IMR-90 (cell line): Measurements from ENCODE around the gene ZNF433. TPM values are rescaled to one million over a fixed set of nuclear protein-coding genes. Genes with fewer than 3 reads are reported as not detected.

ENCODE experiments used
- ATAC-seq: fragments of 200-7000 bp; cut with Tn5 transposase; 2 replicates; pipeline ENCODE4 v1.9.1; 2020; ENCODE audit warnings: low read depth, mild to moderate bottlenecking, moderate library complexity
- BruUV-seq: library from RNA; stranded (reverse); fragments of 400-500 nt; replicated peaks from 2 replicates; lab custom pipeline; 2021; lab: Mats Ljungman, UMichigan
- CTCF ChIA-PET: fragments of 300-600 bp; formaldehyde crosslinking; extraction: SDS; loops from one replicate; lab custom pipeline; 2021; ENCODE audit warnings: antibody characterized with exemption; lab: Yijun Ruan, JAX
- POLR2A ChIA-PET: fragments of 300-600 bp; sonication (Branson Sonifier 250); formaldehyde crosslinking; loops from one replicate; lab custom pipeline; 2022; ENCODE audit warnings: antibody characterized with exemption; ENCODE audit not compliant: unreplicated experiment; lab: Charles Lee
- DNase-seq: peaks from one replicate; pipeline ENCODE4 v3.0.0; 2013
- H2AFZ ChIP-seq: replicated peaks from 2 replicates; pipeline ENCODE3; 2013; ENCODE audit warnings: low read length, mild to moderate bottlenecking; ENCODE audit not compliant: poor library complexity
- H2AK5ac ChIP-seq: 2 replicates; pipeline ENCODE4 v1.6.1; 2013; ENCODE audit warnings: low read depth, low read length, inconsistent platforms
- H2AK9ac ChIP-seq: replicated peaks from 2 replicates; pipeline ENCODE3; 2013; ENCODE audit warnings: mild to moderate bottlenecking, low read depth, low read length, moderate library complexity; ENCODE audit not compliant: poor library complexity
- H2BK120ac ChIP-seq: 2 replicates; pipeline ENCODE4 v1.6.1; 2013; ENCODE audit warnings: low read depth, low read length, inconsistent platforms
- H2BK15ac ChIP-seq: 3 replicates; pipeline ENCODE4 v1.6.1; 2013; ENCODE audit warnings: low read depth, low read length, inconsistent platforms
- H2BK20ac ChIP-seq: 2 replicates; pipeline ENCODE4 v1.6.1; 2013; ENCODE audit warnings: low read depth, mild to moderate bottlenecking, inconsistent platforms, low read length, moderate library complexity
- H2BK5ac ChIP-seq: 2 replicates; pipeline ENCODE4 v1.6.1; 2013; ENCODE audit warnings: mild to moderate bottlenecking, low read depth, low read length, inconsistent platforms; ENCODE audit not compliant: poor library complexity, severe bottlenecking
- H3K14ac ChIP-seq: replicated peaks from 2 replicates; pipeline ENCODE4 v1.6.1; 2013; ENCODE audit warnings: low read depth, low read length, inconsistent platforms
- H3K18ac ChIP-seq: 2 replicates; pipeline ENCODE4 v1.6.1; 2013; ENCODE audit warnings: low read depth, low read length, control low read depth
- H3K23ac ChIP-seq: 2 replicates; pipeline ENCODE4 v1.6.1; 2013; ENCODE audit warnings: low read depth, low read length, inconsistent platforms
- H3K27ac ChIP-seq: 2 replicates; pipeline ENCODE4 v1.5.1; 2013; ENCODE audit warnings: mild to moderate bottlenecking, control low read depth, low read length; ENCODE audit not compliant: insufficient read depth
- H3K27me3 ChIP-seq: 2 replicates; pipeline ENCODE4 v1.6.1; 2013; ENCODE audit warnings: low read length; ENCODE audit not compliant: control insufficient read depth, insufficient read depth
- H3K36me3 ChIP-seq: 2 replicates; pipeline ENCODE4 v1.6.1; 2013; ENCODE audit warnings: low read length, mixed read lengths; ENCODE audit not compliant: control insufficient read depth, insufficient read depth
- H3K4ac ChIP-seq: 2 replicates; pipeline ENCODE4 v1.6.1; 2013; ENCODE audit warnings: low read depth, low read length, inconsistent platforms
- H3K4me1 ChIP-seq: 2 replicates; pipeline ENCODE4 v1.6.1; 2013; ENCODE audit warnings: low read length, mixed read lengths; ENCODE audit not compliant: control insufficient read depth, insufficient read depth
- H3K4me2 ChIP-seq: 2 replicates; pipeline ENCODE4 v1.6.1; 2013; ENCODE audit warnings: low read depth, mild to moderate bottlenecking, control low read depth, low read length, moderate library complexity
- H3K4me3 ChIP-seq: 2 replicates; pipeline ENCODE4 v1.5.1; 2013; ENCODE audit warnings: low read depth, mild to moderate bottlenecking, control low read depth, low read length, moderate library complexity; ENCODE audit not compliant: insufficient read depth
- H3K56ac ChIP-seq: 2 replicates; pipeline ENCODE4 v1.6.1; 2013; ENCODE audit warnings: low read length, inconsistent platforms; ENCODE audit not compliant: insufficient read depth; ENCODE audit errors: extremely low read depth
- H3K79me1 ChIP-seq, 2 experiments: 2 replicates each; pipeline ENCODE4 v1.6.1; 2013; ENCODE audit warnings: low read length in 2 of 2, inconsistent platforms in 1 of 2, low read depth in 1 of 2
- H3K9ac ChIP-seq: 2 replicates; pipeline ENCODE4 v1.6.1; 2013; ENCODE audit warnings: low read depth, low read length, control low read depth
- H3K9me1 ChIP-seq: 2 replicates; pipeline ENCODE4 v1.6.1; 2013; ENCODE audit warnings: low read length, inconsistent platforms; ENCODE audit not compliant: insufficient read depth
- H3K9me3 ChIP-seq: 2 replicates; pipeline ENCODE4 v1.6.1; 2013; ENCODE audit warnings: low read length; ENCODE audit not compliant: control insufficient read depth, insufficient read depth
- H4K20me1 ChIP-seq: 2 replicates; pipeline ENCODE4 v1.6.1; 2013; ENCODE audit warnings: low read length, inconsistent platforms; ENCODE audit not compliant: insufficient read depth
- H4K5ac ChIP-seq: 2 replicates; pipeline ENCODE4 v1.6.1; 2013; ENCODE audit warnings: mild to moderate bottlenecking, low read depth, low read length, control low read depth
- H4K8ac ChIP-seq, 2 experiments: 2 replicates each; pipeline ENCODE4 v1.6.1; 2013; ENCODE audit warnings: low read depth in 2 of 2, low read length in 2 of 2, control low read depth in 1 of 2, inconsistent platforms in 1 of 2
- H4K91ac ChIP-seq: 2 replicates; pipeline ENCODE4 v1.6.1; 2013; ENCODE audit warnings: low read depth, low read length, inconsistent platforms; ENCODE audit not compliant: insufficient read depth
- CHD1 ChIP-seq: IDR thresholded peaks from 2 replicates; pipeline ENCODE4 v1.6.1; 2012; ENCODE audit warnings: low read depth, low read length, improper control_type of control experiment
- MAFK ChIP-seq: IDR thresholded peaks from 2 replicates; pipeline ENCODE4 v1.6.1; 2012; ENCODE audit warnings: low read depth, low read length, improper control_type of control experiment
- MXI1 ChIP-seq: IDR thresholded peaks from 2 replicates; pipeline ENCODE4 v1.6.1; 2012; ENCODE audit warnings: low read depth, mild to moderate bottlenecking, low read length, moderate library complexity, borderline replicate concordance
- NFE2L2 ChIP-seq: fragments of 150-350 bp; IDR thresholded peaks from 2 replicates; pipeline ENCODE4 v1.6.1; 2016; ENCODE audit warnings: low read depth, mild to moderate bottlenecking, low read length
- POLR2A ChIP-seq: IDR thresholded peaks from 2 replicates; pipeline ENCODE4 v1.6.1; 2012; ENCODE audit warnings: mild to moderate bottlenecking, low read depth, low read length
- RAD21 ChIP-seq: IDR thresholded peaks from 2 replicates; pipeline ENCODE4 v1.6.1; 2012; ENCODE audit warnings: low read length, improper control_type of control experiment
- RFX5 ChIP-seq: IDR thresholded peaks from 2 replicates; pipeline ENCODE4 v1.8.0; 2012; ENCODE audit warnings: low read depth, mild to moderate bottlenecking, low read length, moderate library complexity
- SMC3 ChIP-seq: fragments of 150-350 bp; IDR thresholded peaks from 2 replicates; pipeline ENCODE4 v1.6.1; 2016; ENCODE audit warnings: low read depth, mild to moderate bottlenecking, antibody characterized with exemption, low read length, moderate library complexity
- USF2 ChIP-seq: fragments of 150-350 bp; IDR thresholded peaks from 2 replicates; pipeline ENCODE4 v1.6.1; 2017; ENCODE audit warnings: mild to moderate bottlenecking, antibody characterized with exemption, low read length, low read depth
- WGBS, 2 experiments: methylation state at CpG; one replicate each; pipeline versions ENCODE4 v1.1.5 to v1.1.7; 2013; ENCODE audit warnings: missing lambda C conversion rate in 2 of 2; ENCODE audit not compliant: insufficient read length in 1 of 2; ENCODE audit errors: extremely low coverage in 2 of 2; 5-methylcytosine and 5-hydroxymethylcytosine counted together
- dilution Hi-C: fragments of 300-500 bp; cut with HindIII; formaldehyde crosslinking; loops from one replicate; pipeline ENCODE4 v1.14.3; 2018; ENCODE audit warnings: low sequenced_read_pairs; ENCODE audit not compliant: unreplicated experiment
- in situ Hi-C: fragments of 300-500 bp; cut with MboI; formaldehyde crosslinking; loops from 3 replicates; pipeline ENCODE4 v1.14.3; 2019; ENCODE audit warnings: low sequenced_read_pairs, inconsistent platforms, mixed read lengths
- intact Hi-C: fragments of 100-400 bp; cut with micrococcal nuclease; formaldehyde crosslinking; loops from 2 replicates; pipeline ENCODE4 v1.10.0; 2022
- polyA plus RNA-seq, 3 experiments: library from polyadenylated mRNA; depleted of rRNA; stranded (reverse); fragments of >200 nt; gene quantifications; 2 replicates each; pipeline ENCODE4 v1.2.3, GENCODE V29; 2012; ENCODE audit warnings: low replicate concordance in 1 of 3
- total RNA-seq: library from RNA; depleted of rRNA; stranded (reverse); fragments of >200 nt; gene quantifications from 2 replicates; pipeline ENCODE4 v1.2.3, GENCODE V29; 2012

ZNF433 gene
- total and polyA plus RNA-seq, 2 of the 4 experiments (the other 2 are of a cell fraction): 3.5 to 11.1 TPM

GRCh38 chr19:12052497-12053169 lies 17.2 kb upstream of the ZNF433 start, which contains the start of gene ZNF878:
ZNF878 (minus strand) TSS chr19:12052961; CDS start chr19:12052801, 160 bp downstream.
- peak within 1 kb of the TSS; percentile 85 for H2AK9ac ChIP-seq
- no peaks in the 10 kb centered on the region for H3K36me3 ChIP-seq
- DNase-seq (peak; percentile 85), ATAC-seq (peak; percentile 100)
- H2AFZ ChIP-seq: peak within 1 kb of the TSS; percentile 96
- peak within 1 kb of the TSS; percentile 88 for H3K4me3 ChIP-seq
- no peaks in the 10 kb centered on the region for H3K9me1 ChIP-seq
- no peak within 1 kb of the TSS for H2BK20ac ChIP-seq
- no peak within 1 kb of the TSS for H3K56ac ChIP-seq
- intact Hi-C loops (loop anchor here (10.0 kb wide), 1 partner anchor 128 kb away; the partner anchor contains the start of gene ZNF700), in situ Hi-C loops (no loop called here), dilution Hi-C loops (no loop called here)
- H3K79me1 ChIP-seq: no peaks in the 10 kb centered on the region
- H3K4me1 ChIP-seq: no peaks in the 10 kb centered on the region
- WGBS, 2 experiments: 2% methylated on average over 18 of the region's 46 CpGs; no CpG with 5 or more reads in 1 of the 2 experiments
- no peaks in the 10 kb centered on the region for H4K20me1 ChIP-seq
- H3K4me2 ChIP-seq: peak within 1 kb of the TSS; percentile 98
- H2BK120ac ChIP-seq: no peak within 1 kb of the TSS
- no peak within 1 kb of the TSS for H3K14ac ChIP-seq
- no peak within 1 kb of the TSS for H2AK5ac ChIP-seq
- H4K91ac ChIP-seq: no peak within 1 kb of the TSS
- CTCF ChIA-PET: no interaction called here
- H3K9ac ChIP-seq: peak within 1 kb of the TSS; percentile 81
- peak within 1 kb of the TSS in 1 of 2 experiments; percentile 67; a peak in 1 of 4 replicates for H4K8ac ChIP-seq
- H3K27ac ChIP-seq: peak within 1 kb of the TSS; percentile 73
- H2BK15ac ChIP-seq: no peak within 1 kb of the TSS
- H3K27me3 ChIP-seq: no peaks in the 10 kb centered on the region
- no TSS peak for BruUV-seq
- no peak within 1 kb of the TSS for H4K5ac ChIP-seq
- POLR2A ChIA-PET: no interaction called here
- TF ChIP-seq RAD21 (no peak), MAFK (no peak), CHD1 (no peak), USF2 (no peak), NFE2L2 (no peak), RFX5 (no peak), SMC3 (no peak), MXI1 (no peak), POLR2A (peak; percentile 91)
- H3K18ac ChIP-seq: no peak within 1 kb of the TSS
- peak within 1 kb of the TSS; percentile 80 for H3K23ac ChIP-seq
- peak within 1 kb of the TSS; percentile 22 for H2BK5ac ChIP-seq
- no peaks in the 10 kb centered on the region for H3K9me3 ChIP-seq
- peak within 1 kb of the TSS; percentile 13; the same call in 1 of the 2 replicates for H3K4ac ChIP-seq
